Right forelimb (tissue), 1 donor: ENCODE measurements around the gene ZNF746.
"Not testable (repeated sequence)": the region's sequence is repeated elsewhere in the genome, so short reads cannot be mapped to it uniquely, and the experiment has no call there.

Experiments used
- DNase-seq: peaks from one replicate; pipeline ENCODE4 v3.0.0-alpha.2; 2018

The ZNF746 gene

DNA sequence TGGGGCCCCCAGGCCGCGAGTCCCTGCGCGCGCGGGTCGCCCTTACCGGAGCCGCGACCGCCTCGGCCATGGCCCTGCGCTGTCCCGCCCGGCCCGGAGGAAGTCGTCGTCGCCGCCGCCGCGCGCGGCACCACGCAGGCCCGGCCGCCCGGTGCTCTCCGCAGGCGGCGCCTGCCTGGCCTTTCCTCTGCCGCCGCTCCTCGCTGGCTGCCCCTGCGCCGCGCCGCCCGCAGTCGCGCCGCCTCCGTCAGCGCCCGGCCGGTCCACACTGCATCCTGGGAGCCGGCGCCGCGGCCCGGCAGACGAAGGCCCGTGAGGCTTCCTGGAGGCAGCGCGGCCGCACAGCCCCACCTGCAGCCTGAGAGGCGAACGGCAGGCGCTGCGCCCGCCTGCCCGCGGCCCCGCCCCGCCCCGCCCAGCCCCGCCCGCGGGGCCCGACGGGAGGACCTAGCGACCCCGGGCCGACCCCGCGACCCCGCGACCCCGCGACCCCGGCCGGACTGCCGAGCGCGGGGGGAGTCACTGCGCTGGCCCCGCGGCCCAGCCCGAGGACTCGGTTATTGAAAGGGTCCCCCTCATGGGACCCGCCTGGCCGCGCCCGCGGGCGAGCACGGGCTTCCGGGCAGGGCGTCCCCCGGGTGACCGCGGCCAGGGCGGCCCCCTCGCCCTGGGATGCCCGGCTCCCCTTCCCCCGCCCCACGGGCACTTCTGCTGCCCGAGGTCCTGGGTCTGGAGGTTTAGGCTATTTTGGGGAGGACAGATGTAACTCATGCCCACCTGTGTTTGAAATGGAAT, at the start of gene ZNF746:
TSS of gene ZNF746 (minus strand) at position 343 of the 795 bp plus-strand sequence. CDS start at position 70, 273 bp downstream.
- DNase-seq, result peak; percentile 82

DNA sequence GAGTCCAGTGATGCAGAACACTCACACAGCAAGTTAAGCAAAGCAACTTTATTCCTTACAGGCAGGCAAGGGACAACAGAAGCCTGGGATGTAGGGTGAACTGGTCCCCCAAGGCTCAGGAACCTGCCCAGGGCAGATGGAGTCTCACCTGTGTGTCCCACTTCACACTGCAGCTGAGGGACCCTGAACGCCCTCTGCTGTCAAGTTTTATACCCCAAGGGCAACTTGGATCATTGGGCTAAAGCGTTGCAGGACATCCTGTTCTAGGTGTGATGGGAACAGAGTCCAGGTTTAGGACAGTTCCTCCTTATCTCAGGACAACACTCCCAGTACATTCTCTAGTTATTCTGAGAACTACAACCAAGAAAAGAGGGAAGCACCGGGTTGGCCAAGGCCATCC, 49.5 kb upstream of the ZNF746 start:
- DNase-seq, result no peak

DNA sequence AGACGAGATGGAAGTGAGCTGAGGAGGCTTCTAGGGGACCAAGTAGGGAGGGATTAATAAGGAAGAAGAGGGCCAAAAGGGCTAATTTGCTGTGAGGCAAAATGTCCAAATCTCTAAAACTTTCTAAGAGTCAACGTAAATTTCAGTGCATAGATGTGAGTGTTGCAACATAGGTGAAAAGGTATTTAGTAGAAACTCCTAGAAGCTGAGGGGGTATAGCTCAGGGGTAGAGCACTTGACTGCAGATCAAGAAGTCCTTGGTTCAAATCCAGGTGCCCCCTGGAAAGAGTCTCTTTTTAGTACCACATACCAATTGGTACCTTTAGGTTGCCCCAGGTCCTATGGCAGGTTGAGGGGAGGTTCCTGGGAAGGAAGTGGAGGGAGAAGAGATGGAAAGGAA, 48.7 kb upstream of the ZNF746 start:
- no peak for DNase-seq

DNA sequence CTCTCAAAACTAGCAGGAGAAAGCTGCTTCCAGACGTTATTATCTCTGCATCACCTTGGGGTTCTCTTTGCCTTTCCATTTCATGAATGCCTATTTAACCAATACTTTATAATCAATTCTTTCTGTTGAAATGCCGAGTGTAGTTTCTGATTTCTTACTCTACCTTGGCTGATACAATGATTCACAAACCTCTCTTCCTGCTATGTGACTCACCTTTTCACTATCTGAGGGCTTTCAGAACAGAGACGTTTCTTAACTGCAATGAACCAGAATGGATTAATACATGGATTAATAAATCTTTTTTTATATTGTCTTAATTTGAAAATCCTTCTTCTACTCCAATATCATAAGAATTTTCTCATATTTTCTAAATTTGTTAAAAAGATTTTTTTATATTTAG, 46.4 kb upstream of the ZNF746 start:
- no peak for DNase-seq

DNA sequence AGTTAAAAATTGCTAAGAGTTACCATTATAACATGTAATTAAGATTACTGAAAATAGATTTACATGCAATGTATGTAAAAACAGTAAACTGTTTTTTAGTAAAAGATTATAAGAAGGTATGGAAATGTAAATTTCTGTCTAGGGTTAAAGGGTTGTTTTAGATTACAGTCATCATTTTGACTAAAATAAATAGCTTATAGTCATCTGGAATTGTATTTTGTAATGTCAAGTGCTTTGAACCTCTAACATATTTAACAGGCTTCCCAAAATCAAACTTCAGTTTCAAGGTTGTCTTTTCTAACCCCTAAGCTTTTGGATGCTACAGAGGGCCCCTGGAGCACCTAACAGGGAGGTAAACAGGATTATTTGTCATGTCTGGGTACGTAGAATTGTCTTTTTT, 35.0 kb upstream of the ZNF746 start:
- DNase-seq, result no peak

DNA sequence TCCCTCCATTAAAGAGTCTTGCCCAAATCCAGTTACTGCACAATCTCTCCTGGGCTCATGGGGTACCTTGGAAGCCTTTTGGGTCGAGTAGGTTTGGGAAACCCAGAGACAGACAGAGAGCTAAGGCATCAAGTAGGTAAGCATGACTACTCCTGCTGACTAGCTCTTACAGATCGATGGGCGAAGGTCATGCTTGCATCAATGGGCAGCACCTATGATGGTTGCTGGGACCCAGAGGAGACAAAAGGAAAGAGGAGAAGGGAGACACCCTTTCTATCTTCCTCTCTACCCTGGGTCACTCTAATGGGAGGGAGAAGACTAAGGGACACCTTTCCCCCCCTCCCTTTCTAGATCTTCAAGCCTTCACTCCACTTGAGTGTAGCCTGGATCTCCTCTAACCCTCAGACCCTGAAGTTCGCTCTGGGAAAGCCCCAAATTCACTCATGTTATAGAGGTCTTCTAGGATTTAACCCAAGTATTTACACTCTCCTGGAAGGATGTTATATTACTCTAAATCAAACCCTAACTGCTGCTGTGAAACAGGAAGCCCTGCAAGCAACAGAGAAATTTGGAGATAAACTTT, 31.6 kb upstream of the ZNF746 start:
- DNase-seq, result no peak

DNA sequence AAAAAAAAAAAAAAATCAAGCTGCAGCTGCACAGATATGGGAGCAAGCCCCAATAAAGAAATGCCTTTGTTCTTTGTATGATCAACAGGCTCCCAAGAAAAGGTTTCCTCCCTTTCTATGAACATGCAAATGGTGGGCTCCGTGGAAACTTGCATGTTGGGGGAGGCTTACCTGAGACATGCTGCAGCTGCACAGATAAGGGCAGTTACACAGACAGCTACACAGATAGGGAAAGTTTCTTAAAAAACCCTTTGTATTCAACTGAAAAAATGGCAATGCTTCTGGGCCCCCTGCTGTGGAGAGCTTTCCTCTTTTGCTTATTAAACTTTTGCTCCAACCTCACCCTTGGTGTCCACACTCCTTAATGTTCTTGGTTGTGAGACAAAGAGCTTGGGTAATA, 29.8 kb upstream of the ZNF746 start:
- DNase-seq, result no peak

DNA sequence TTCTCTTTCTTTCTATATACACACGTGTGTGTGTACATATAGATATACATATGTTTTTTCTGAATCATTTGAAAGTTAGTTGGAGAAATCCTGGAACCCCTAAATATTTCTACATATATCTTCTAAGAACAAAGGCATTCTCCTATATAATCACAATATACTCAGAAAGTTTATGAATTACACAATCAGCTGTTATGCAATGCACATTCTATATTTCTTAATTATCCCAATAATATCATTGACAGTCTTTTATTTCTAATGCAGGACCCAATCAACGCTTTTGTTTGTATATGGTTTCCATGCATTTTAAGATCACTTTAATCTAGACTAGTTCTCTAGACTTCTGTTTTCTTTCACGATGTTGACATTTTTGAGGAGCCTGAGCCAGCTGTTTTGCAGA, 27.7 kb upstream of the ZNF746 start:
- DNase-seq, result no peak

DNA sequence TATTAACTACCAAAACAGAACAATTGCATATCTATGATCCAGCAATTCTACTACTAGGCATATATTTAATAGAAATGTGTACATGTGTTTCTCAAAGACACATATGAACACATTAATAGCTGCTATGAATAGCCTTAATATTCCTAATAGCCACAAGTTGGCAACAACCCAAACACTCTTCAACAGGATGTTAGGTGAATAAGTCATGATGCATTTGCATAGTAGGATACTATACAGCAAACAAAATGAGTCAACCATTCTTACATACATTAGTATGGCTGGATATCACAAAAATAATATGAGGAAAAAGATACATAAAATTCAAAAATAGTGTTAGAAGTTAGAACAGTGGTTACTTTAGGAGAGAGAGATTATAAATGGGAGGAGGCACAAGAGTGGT, 26.8 kb upstream of the ZNF746 start:
- DNase-seq, result no peak

DNA sequence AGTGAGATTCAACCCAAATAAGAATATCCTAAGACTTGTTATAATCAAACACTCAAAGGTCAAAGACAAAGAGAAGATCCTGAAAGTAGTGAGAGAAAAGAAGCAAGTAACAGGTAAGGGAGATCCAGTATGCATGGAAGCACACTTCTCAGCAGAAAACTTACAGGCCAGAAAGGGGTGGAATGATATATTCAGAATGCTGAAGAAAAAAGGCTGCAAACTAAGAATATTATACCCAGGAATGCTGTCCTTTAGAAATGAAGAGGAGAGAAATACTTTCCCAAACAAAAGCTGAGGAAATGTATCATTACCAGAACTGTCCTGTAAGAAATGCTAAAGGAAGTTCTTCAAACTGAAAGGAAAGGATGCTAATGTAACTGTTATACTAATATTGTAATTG, 12.6 kb upstream of the ZNF746 start:
- DNase-seq, result no peak

DNA sequence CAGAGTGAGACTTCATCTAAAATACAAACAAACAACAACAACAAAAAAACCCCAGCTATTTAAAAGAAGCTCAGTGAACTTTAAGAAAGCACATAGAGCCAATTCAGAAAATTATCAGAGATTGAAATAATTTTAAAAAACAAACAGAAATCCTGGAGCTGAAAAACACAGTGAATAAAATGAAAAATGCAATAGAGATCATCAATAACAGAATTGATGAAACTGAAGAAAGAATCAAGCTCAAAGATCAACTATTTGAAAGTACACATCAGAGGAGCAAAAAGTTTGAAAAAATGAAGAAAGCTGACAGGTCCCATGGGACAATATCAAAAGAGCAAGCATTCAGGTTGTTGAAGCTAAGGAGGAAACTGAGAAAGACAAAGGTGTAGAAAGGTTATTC, 12.2 kb upstream of the ZNF746 start:
- DNase-seq, result no peak

DNA sequence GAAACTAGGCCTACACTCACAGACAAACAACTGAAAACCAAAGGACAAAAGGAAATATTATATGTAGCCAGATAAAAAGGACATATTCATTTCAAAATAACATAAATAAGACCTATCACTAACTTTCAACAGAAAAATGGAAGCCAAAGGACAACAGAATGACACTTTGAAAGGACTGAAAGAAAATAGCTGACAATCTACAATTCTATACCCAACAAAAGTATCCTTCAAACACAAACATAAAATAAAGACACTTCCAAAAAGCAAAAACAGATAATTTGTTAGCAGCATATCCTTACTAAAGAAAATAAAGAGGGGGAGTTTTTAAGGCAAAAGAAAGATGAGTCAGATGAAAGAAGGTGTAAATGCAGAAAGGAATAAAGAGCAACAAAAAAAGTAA, 7.9 kb upstream of the ZNF746 start:
- DNase-seq, result no peak

DNA sequence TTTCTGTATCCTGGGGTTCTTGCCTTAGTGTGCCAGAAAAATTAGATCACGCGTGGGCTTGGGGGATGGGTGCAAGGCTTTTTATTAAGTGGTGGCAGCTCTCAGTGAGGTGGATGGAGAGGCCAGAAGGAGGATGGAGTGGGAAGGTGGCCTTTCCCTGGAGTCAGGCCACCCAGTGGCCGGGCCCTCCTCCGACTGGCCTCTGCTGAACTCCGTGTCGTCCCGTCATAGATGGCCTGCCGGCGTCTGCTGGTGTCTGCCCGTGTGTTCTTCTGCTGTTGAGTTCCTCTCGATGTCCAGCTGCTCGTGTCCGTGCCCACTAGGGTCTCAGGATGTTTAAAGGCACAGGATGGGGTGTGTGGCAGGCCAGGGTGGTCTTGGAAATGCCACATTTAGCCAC, 4.0 kb upstream of the ZNF746 start:
- no peak for DNase-seq

DNA sequence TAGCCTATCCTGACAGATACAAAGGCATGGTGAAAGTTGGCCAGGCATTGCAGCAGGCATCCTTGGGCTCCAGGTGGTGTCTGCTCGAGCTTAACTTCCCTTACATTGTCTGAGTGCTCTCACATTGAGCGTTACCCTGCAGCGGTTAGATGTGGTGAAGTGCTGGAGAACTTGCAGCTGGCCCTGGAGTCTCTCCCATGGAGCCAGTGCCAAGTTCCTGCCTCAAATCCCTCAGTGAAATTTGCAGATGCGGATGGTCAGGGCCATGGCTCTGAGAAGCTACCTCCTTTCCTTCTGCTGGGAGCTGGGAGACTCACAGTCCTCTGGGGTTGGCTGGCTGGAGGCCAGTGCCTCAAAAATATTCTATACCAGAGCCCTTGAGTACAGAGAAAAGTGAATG, 3.3 kb upstream of the ZNF746 start:
- DNase-seq, result no peak

DNA sequence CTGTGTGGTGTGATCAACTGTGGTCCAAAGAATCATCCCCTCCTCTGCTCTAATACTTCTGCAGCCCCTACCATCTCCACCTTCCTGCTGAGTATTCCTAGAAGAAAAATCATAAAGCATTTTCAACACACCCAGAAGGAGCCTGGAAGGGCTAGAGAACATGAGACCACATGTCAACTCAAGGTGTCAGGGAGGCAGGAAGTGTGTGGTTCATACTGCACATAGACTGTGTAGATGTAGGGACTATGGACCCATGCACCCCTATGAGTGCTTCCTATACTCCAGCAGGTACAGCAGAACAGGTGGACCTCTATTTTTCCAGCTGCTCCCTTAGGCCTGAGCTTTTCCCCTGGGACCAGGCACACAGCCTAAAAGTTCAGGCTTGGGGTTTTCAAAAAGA, 2.6 kb upstream of the ZNF746 start:
- DNase-seq, result no peak

DNA sequence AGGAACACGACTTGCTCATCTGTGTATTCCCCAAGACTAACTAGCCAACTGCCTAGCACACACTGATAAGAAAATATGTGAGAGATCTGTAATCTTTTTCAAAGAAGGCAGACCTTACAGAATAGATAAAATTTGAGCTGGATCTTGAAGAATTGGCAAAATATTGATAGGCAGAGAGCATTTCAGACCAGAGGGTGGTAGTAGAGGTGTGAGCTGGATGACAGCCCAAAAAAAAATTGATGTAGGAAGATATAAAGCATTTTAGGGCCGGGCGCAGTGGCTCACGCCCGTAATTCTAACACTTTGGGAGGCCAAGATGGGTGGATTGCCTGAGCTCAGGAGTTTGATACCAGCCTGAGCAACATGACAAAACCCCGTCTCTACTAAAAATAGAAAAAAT, 1.2 kb upstream of the ZNF746 start:
- DNase-seq, result no peak

DNA sequence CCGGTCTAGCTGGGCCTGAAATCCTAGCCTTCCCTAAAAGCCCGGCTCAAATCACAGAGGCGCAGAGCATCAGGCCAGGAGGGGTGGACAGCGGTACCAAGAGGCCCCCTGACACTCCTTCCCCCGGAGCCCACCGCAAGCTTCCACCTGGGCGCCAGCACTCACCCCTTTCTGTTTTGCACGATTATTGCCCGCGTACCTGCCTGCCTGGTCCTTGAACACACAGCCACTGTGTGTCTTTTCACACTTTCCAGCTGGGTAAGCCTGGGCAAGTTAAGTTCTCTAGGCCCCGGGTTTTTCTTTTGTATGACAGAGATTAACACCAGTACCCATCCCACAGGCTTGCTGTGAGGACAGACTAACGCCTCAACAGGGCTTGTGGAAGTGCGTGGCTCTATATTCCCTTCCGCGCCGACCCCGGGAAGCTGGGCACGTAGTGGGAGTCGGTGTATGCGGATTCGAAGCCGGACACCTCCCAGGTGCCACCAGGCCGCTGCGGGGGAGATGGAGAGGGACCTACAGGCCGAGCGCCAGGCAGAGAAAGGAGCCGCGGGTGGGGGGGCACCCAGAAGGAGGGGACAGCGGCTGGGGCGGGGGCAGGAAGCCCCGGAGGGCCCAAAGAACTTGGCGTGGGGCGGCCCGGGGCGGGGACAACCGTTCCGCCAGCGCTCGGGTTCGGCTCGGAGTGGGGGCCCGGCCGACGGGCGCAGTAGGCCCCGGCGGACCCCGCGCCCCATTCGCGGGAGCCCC, 792 bp downstream of the ZNF746 start:
- DNase-seq, result peak; percentile 77

DNA sequence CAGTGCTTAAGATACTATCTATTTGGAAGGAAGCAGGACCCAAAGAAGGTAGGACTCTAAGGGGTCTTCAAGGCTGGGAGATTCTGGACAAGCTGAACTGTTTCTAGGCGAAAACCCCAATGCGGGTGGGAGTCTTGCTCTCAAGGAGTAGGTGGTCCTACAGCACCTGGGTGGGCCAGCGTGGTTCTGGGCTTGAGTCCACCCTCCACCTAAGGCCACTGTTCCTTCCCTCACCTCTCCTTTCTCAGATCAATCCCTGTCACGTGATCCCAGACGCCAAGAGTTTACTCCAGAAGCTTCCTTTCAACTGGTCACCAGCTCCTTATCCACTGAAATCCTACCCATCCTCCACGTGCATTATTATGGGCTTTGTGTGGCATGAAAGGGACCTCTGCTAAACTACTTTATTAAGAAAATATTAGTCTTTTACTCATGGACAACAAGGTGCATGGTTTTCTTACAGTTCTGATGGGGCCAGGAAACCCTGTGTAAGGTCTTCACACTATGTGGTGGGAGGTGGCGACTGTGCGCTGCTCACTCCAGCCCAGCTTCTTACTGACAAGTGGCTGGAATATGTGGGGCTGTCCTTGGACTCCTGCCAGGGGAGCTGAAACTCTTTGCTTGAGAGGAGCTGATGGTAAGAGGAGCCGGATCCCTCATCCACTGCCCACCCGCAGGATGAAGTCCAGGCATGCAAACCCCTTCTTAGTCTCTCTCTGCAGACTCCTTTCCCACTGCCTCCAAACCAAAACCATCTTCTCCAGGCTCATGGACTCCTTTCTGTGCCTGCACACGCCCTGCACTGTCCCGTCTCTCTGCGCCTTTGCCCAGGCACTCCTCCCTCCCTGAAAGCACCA, 1.6 kb downstream of the ZNF746 start:
- DNase-seq, result peak; percentile 75

DNA sequence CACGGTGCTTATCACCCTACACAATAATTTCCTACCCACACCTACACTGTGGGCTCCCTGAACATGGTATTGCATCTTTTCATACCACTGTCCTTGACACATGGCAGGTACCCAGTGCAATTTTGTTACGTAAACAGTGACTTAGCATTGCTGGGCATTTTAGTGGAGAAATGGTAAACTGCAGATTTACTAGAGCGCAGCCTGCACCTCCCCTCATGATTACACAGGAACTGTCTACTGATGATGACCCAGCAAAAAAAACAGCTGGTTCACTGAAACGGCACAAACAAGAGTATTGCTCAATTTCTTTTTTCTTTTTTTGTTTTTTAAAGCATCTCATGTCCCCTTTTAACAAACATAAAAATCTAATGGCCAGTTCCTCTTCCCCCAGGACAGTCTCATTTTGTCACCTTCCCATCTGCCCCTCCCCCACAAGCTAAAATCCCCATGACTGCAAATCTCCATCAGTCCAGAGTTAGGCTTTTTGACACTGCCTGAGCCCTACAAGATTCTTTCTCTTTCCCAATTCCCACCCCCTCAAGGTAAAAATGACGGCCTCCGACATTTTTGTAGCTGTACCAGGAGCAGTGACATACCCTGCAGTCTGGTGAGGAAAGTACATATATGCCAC, 2.8 kb downstream of the ZNF746 start:
- DNase-seq, result no peak

DNA sequence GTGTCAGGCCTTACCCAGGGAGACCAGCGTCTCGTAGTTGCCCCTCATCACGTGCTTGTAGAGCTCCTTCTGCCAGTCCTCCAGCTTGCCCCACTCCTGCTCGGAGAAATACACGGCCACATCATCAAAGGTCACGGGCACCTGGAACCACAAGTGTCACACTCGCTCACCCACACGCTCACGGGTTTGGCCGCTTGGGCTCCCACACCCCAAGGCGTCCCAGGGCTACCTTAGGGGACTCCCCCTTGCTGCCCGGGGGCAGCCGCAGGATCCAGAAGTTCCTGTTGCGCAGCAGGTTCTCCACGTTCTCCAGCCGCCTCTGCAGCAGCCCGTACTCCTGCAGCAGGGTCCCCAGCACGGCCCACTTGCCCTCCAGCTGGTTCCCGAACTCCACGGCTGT, 3.6 kb downstream of the ZNF746 start:
- DNase-seq, result not testable (repeated sequence)

DNA sequence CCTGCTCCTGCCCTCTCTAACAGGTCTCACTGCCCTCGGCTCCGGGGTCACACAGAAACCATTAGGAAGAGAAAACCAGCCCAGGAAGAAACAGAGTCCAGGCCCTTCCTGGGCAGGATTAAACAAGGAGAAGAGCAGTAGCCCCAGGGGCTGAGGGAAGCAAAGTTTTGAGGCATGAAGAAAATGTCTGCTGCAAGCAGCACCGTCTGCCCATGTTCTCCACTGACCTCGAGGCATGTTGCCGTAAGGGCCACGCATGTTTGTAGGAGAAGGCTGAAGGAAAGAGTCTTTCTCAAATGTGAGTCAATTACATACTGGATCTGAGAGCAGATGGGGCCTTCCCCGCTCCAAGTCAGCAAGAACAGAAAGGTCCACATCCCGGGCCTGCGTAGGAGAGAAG, 4.2 kb downstream of the ZNF746 start:
- DNase-seq, result no peak

DNA sequence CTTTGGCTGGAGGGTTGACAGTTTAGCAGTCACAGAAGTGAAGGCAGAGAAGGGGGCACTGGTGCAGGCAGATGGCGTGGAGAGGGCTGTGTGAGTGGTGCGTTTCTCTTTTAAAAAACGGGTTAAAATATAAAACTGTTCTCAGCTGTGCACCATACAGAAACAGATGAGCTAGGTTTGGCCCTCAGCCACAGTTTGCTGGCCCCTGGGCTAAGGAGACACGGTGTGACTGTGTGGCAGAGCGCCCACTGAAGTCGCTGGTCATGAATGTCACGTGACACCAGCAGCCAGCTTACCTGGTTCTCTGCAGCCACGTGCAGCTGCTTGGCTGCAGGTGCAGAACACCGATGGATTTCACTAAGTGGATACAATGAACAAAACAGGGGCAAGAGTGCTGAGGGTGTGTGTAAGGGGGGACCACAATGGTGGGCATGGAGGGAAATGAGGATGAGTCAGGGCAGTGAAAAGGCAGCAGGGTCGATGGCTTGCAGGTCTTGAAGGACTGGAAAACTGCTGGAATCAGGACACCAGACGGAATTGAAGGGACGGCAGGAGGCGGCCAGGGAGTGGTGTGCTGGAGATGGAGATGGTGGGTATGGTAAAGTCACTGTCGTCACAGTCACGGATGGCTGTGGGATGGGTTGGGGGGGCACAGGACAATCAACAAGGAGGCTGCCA, 7.4 kb downstream of the ZNF746 start:
- no peak for DNase-seq
